Measurements from ENCODE around the gene GNPTG. TPM values are rescaled to one million over a fixed set of nuclear protein-coding genes. Genes with fewer than 3 reads are reported as not detected.

The GNPTG gene
- total RNA-seq, 1 experiment from 2014 or later, result 40.6 TPM

DNA sequence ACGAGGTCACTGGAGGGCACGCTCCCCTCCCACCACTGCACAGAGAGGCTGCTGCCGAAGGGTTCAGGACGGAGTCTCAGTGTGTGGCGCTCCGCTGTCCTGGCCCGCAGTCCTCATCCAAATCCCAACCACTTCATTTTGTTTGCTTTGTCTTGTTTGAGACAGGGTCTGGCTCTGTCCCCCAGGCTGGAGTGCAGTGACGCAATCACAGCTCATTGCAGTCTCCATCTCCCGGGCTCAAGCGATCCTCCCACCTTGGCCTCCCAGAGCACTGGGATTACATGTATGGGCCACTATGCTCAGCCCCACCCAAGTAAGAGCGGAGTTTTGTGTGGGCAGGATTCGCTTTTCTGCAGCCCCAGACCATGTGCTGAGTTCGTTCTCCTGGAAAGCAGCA is 50.0 kb downstream of the GNPTG start:
- no peaks in the 10 kb centered on the region; the same call in 1 of the 2 replicates for H3F3A ChIP-seq (ENCODE audit: insufficient read depth, low read depth)
- CTCF ChIA-PET, result no interaction called here
- no peaks in the 10 kb centered on the region for H3K9me2 ChIP-seq (ENCODE audit: insufficient read depth)

DNA sequence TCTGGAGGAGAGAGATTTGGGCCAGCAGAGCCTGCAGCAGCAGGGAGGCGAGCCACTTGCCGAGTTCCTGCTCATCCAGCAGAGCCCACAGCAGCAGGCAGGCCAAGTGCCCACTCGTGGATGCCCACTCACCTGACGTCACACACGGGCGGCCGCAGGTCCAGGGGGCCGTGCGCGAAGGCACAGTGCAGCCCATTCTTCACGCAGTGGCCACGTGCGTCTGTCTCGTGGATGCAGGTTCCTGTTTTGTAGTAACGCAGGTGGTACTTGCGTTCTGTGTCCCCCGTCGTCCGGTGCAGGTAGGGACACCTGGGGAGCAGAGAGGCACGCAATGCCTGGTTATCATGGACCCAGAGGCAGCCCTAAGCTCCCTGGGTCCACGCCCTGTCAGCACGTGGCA is 51.3 kb downstream of the GNPTG start:
- POLR2A ChIA-PET (ENCODE audit: unreplicated experiment), result no interaction called here
- no TSS peak for BruUV-seq (replicated peaks)
- no peak overlapping the region for H3K4me2 ChIP-seq
- H3K9me2 ChIP-seq (ENCODE audit: insufficient read depth), result no peaks in the 10 kb centered on the region
- intact Hi-C loops (cut with micrococcal nuclease; ENCODE audit: unreplicated experiment), result no loop called here
- DNase-seq, result no peak
- CTCF ChIA-PET, result no interaction called here
- no peak overlapping the region for H3K27ac ChIP-seq
- peaks cover 13% of the 10 kb centered on the region for H4K20me1 ChIP-seq (ENCODE audit: insufficient read depth)
- H3F3A ChIP-seq (ENCODE audit: insufficient read depth, low read depth), result no peaks in the 10 kb centered on the region; the same call in 1 of the 2 replicates
- peaks cover 5% of the 10 kb centered on the region for H3K79me2 ChIP-seq (ENCODE audit: low read depth)
- no peaks in the 10 kb centered on the region for H3K27me3 ChIP-seq (ENCODE audit: insufficient read depth, low read depth)
- H3K4me3 ChIP-seq, result no peak overlapping the region
- no peak overlapping the region for H2AFZ ChIP-seq
- no peak for TF ChIP-seq EZH2 (IDR thresholded peaks at IDR 0.05; ENCODE audit: low read depth)
- TF ChIP-seq, protein P1, sequence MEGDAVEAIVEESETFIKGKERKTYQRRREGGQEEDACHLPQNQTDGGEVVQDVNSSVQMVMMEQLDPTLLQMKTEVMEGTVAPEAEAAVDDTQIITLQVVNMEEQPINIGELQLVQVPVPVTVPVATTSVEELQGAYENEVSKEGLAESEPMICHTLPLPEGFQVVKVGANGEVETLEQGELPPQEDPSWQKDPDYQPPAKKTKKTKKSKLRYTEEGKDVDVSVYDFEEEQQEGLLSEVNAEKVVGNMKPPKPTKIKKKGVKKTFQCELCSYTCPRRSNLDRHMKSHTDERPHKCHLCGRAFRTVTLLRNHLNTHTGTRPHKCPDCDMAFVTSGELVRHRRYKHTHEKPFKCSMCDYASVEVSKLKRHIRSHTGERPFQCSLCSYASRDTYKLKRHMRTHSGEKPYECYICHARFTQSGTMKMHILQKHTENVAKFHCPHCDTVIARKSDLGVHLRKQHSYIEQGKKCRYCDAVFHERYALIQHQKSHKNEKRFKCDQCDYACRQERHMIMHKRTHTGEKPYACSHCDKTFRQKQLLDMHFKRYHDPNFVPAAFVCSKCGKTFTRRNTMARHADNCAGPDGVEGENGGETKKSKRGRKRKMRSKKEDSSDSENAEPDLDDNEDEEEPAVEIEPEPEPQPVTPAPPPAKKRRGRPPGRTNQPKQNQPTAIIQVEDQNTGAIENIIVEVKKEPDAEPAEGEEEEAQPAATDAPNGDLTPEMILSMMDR (conservative IDR thresholded peaks at IDR 0.05), result no peak
- H3K9me3 ChIP-seq (ENCODE audit: insufficient read depth, low read depth), result no peaks in the 10 kb centered on the region
- no peaks in the 10 kb centered on the region for H3K36me3 ChIP-seq (ENCODE audit: low read depth)
- H3K4me1 ChIP-seq (replicated peaks; ENCODE audit: insufficient read depth), result peaks cover 3% of the 10 kb centered on the region; the same call in 1 of the 2 replicates

More for the DNA sequence above, 50.0 kb downstream of the GNPTG start:
- POLR2A ChIA-PET (ENCODE audit: unreplicated experiment), result no interaction called here
- TF ChIP-seq, protein P1 (conservative IDR thresholded peaks at IDR 0.05), result no peak
- no peak for TF ChIP-seq EZH2 (IDR thresholded peaks at IDR 0.05; ENCODE audit: low read depth)
- Histone ChIP-seq H3K27me3 (ENCODE audit: insufficient read depth, low read depth) (no peaks in the 10 kb centered on the region), H3K4me1 (replicated peaks; ENCODE audit: insufficient read depth) (no peaks in the 10 kb centered on the region), H3K4me2 (no peak overlapping the region), H4K20me1 (ENCODE audit: insufficient read depth) (0 out of 2 replicates have a peak, but pooled peaks cover 3% of the 10 kb centered on the region), H3K27ac (no peak overlapping the region), H2AFZ (no peak overlapping the region), H3K4me3 (no peak overlapping the region), H3K79me2 (ENCODE audit: low read depth) (no peaks in the 10 kb centered on the region), H3K36me3 (ENCODE audit: low read depth) (no peaks in the 10 kb centered on the region), H3K9me3 (ENCODE audit: insufficient read depth, low read depth) (no peaks in the 10 kb centered on the region)
- DNase-seq, result no peak
- BruUV-seq (replicated peaks), result TSS peak; percentile 9
- intact Hi-C loops (cut with micrococcal nuclease; ENCODE audit: unreplicated experiment), result no loop called here

DNA sequence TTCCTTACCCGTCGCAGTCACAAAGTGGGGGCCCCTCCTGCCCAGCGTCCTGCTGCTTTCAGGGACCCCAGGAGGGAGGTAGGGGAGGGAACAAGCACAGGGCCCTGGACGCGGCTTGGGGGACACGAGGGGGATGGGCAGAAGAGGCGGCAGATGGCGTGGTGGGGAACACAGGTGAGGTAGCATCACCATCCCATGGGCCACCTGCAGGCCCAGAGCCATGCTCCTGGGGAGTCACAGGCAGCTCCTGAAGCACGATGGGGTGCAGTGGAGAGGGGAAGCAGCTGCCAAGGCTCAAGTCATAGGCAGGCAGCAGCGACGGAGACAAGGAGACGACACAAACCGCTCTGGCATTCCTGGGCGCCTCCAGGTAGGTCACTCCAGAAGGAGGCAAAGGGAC is 52.0 kb downstream of the GNPTG start:
- no TSS peak for BruUV-seq (replicated peaks)
- ChIA-PET POLR2A (ENCODE audit: unreplicated experiment) (no interaction called here), CTCF (no interaction called here)
- Histone ChIP-seq H3K36me3 (ENCODE audit: low read depth) (no peaks in the 10 kb centered on the region), H3K27ac (no peak overlapping the region), H3K9me3 (ENCODE audit: insufficient read depth, low read depth) (no peaks in the 10 kb centered on the region), H3K79me2 (ENCODE audit: low read depth) (peaks cover 5% of the 10 kb centered on the region), H4K20me1 (ENCODE audit: insufficient read depth) (peaks cover 18% of the 10 kb centered on the region), H3K9me2 (ENCODE audit: insufficient read depth) (no peaks in the 10 kb centered on the region), H3K4me2 (no peak overlapping the region), H2AFZ (no peak overlapping the region), H3K4me1 (replicated peaks; ENCODE audit: insufficient read depth) (peaks cover 8% of the 10 kb centered on the region; the same call in 1 of the 2 replicates), H3F3A (ENCODE audit: insufficient read depth, low read depth) (no peaks in the 10 kb centered on the region), H3K4me3 (no peak overlapping the region), H3K27me3 (ENCODE audit: insufficient read depth, low read depth) (no peaks in the 10 kb centered on the region)
- intact Hi-C loops (cut with micrococcal nuclease; ENCODE audit: unreplicated experiment), result no loop called here
- TF ChIP-seq EZH2 (IDR thresholded peaks at IDR 0.05; ENCODE audit: low read depth), result no peak
- TF ChIP-seq, protein P1 (conservative IDR thresholded peaks at IDR 0.05), result no peak
- no peak for DNase-seq
